Measurements from ENCODE around the gene IGFBP6. TPM values are rescaled to one million over a fixed set of nuclear protein-coding genes. Genes with fewer than 3 reads are reported as not detected.

The IGFBP6 gene
- polyA plus RNA-seq, 1 donor from 2014 or later = not detected

DNA sequence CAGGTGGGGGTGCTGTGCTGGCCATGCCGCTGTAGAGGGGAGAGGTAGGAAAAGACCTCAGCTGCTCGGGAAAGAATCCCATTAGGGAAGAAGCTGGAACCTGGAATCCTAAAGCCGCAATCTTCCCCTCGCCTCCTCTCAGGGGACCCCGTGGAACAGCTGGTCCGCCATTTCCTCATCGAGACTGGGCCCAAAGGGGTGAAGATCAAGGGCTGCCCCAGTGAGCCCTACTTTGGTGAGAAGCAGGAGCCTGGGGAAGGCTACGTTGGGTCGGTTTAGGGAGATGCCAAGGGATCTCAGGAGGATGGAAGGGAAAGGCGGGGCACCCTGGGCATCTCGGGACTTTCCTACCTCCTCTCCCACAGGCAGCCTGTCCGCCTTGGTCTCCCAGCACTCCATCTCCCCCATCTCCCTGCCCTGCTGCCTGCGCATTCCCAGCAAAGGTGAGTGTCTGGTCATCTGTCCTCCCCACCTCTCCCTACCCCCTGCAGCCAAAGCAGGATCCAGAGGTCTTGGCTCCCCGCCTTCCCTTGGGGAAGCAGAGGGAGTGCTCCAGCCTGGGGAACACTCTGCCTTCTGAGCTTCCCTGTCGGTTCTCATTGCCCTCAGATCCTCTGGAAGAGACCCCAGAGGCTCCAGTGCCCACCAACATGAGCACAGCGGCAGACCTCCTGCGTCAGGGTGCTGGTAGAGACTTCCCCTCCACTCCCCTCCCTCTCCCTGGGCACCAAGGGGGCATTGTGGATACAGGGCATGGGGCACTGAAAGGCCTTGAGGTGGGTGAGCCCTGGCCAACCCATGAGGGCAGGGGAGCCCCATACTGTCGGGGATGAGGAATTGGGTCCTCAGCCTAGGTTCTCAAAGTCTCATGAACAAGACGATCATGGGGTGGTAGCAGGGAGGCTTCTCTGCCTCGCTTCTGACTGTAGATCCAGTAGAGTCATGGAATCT lies 35.2 kb upstream of the IGFBP6 start:
- Histone ChIP-seq H3K4me3 (ENCODE audit: low read length) (no peak overlapping the region), H3K4me2 (ENCODE audit: low read length) (no peak overlapping the region), H3K9me2 (ENCODE audit: insufficient read depth, low read length) (no peaks in the 10 kb centered on the region), H3K27me3 (ENCODE audit: insufficient read depth, low read depth, low read length) (no peaks in the 10 kb centered on the region), H3K9ac (ENCODE audit: low read length) (no peak overlapping the region), H3K36me3 (ENCODE audit: insufficient read depth, low read length) (peaks cover 4% of the 10 kb centered on the region), H3F3A (ENCODE audit: insufficient read depth, low read length, poor library complexity, severe bottlenecking) (no peaks in the 10 kb centered on the region), H4K20me1 (ENCODE audit: insufficient read depth) (no peaks in the 10 kb centered on the region), H2AFZ (ENCODE audit: low read depth, low read length) (no peak overlapping the region), H3K79me2 (replicated peaks; ENCODE audit: insufficient read depth, low read length) (no peaks in the 10 kb centered on the region), H3K27ac (ENCODE audit: low read length) (no peak overlapping the region), H3K9me3 (ENCODE audit: low read length) (no peaks in the 10 kb centered on the region)
- TF ChIP-seq EZH2 (IDR thresholded peaks at IDR 0.05; ENCODE audit: borderline replicate concordance, insufficient read depth, low read length, poor library complexity, severe bottlenecking) (no peak), TAF1 (IDR thresholded peaks at IDR 0.05; ENCODE audit: low read depth) (no peak), RAD21 (conservative IDR thresholded peaks at IDR 0.05) (no peak), SMC3 (conservative IDR thresholded peaks at IDR 0.05; ENCODE audit: poor library complexity) (no peak), MXI1 (conservative IDR thresholded peaks at IDR 0.05; ENCODE audit: poor library complexity, severe bottlenecking) (no peak), EP300 (conservative IDR thresholded peaks at IDR 0.05; ENCODE audit: poor library complexity, severe bottlenecking) (no peak), POLR2AphosphoS5 (IDR thresholded peaks at IDR 0.05) (no peak)
- TF ChIP-seq, protein P1, sequence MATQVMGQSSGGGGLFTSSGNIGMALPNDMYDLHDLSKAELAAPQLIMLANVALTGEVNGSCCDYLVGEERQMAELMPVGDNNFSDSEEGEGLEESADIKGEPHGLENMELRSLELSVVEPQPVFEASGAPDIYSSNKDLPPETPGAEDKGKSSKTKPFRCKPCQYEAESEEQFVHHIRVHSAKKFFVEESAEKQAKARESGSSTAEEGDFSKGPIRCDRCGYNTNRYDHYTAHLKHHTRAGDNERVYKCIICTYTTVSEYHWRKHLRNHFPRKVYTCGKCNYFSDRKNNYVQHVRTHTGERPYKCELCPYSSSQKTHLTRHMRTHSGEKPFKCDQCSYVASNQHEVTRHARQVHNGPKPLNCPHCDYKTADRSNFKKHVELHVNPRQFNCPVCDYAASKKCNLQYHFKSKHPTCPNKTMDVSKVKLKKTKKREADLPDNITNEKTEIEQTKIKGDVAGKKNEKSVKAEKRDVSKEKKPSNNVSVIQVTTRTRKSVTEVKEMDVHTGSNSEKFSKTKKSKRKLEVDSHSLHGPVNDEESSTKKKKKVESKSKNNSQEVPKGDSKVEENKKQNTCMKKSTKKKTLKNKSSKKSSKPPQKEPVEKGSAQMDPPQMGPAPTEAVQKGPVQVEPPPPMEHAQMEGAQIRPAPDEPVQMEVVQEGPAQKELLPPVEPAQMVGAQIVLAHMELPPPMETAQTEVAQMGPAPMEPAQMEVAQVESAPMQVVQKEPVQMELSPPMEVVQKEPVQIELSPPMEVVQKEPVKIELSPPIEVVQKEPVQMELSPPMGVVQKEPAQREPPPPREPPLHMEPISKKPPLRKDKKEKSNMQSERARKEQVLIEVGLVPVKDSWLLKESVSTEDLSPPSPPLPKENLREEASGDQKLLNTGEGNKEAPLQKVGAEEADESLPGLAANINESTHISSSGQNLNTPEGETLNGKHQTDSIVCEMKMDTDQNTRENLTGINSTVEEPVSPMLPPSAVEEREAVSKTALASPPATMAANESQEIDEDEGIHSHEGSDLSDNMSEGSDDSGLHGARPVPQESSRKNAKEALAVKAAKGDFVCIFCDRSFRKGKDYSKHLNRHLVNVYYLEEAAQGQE (IDR thresholded peaks at IDR 0.05; ENCODE audit: borderline replicate concordance) = no peak
- TF ChIP-seq, protein P2, sequence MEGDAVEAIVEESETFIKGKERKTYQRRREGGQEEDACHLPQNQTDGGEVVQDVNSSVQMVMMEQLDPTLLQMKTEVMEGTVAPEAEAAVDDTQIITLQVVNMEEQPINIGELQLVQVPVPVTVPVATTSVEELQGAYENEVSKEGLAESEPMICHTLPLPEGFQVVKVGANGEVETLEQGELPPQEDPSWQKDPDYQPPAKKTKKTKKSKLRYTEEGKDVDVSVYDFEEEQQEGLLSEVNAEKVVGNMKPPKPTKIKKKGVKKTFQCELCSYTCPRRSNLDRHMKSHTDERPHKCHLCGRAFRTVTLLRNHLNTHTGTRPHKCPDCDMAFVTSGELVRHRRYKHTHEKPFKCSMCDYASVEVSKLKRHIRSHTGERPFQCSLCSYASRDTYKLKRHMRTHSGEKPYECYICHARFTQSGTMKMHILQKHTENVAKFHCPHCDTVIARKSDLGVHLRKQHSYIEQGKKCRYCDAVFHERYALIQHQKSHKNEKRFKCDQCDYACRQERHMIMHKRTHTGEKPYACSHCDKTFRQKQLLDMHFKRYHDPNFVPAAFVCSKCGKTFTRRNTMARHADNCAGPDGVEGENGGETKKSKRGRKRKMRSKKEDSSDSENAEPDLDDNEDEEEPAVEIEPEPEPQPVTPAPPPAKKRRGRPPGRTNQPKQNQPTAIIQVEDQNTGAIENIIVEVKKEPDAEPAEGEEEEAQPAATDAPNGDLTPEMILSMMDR (IDR thresholded peaks at IDR 0.05; ENCODE audit: poor library complexity, severe bottlenecking) = no peak

DNA sequence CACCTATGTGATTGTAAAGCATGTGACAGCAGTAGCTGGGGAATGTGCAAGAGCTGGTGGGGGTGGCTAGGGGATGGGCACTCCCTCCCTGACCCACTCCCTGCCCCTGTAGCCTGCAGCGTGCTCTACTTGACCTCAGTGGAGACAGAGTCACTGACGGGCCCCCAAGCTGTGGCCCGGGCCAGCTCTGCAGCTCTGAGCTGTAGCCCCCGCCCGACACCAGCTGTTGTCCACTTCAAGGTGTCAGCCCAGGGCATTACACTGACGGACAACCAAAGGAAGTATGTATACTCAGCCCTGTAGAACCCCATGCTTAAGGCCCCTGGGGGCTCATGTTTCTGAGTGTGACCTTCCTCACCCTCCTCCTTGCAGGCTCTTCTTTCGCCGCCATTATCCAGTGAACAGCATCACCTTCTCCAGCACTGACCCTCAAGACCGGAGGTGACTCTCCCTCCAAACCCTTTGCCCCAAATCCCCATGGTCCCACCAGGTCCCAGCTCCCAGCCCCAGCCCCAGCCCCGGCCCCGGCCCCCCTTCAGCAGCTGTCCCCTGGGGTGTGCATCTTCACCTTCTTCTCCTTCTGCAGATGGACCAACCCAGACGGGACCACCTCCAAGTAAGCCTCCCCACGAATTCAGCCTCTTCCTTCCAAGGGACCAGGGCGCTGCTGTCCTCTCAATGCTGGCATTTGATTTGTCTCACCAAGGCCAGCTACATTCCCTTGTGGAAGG lies 34.3 kb upstream of the IGFBP6 start:
- Histone ChIP-seq H3K36me3 (ENCODE audit: insufficient read depth, low read length) (peaks cover 4% of the 10 kb centered on the region), H2AFZ (ENCODE audit: low read depth, low read length) (no peak overlapping the region), H3K9me3 (ENCODE audit: low read length) (no peaks in the 10 kb centered on the region), H3K79me2 (replicated peaks; ENCODE audit: insufficient read depth, low read length) (no peaks in the 10 kb centered on the region), H3K4me2 (ENCODE audit: low read length) (no peak overlapping the region), H3K27me3 (ENCODE audit: insufficient read depth, low read depth, low read length) (no peaks in the 10 kb centered on the region), H4K20me1 (ENCODE audit: insufficient read depth) (no peaks in the 10 kb centered on the region), H3K9ac (ENCODE audit: low read length) (no peak overlapping the region), H3K4me3 (ENCODE audit: low read length) (no peak overlapping the region), H3K9me2 (ENCODE audit: insufficient read depth, low read length) (no peaks in the 10 kb centered on the region), H3K27ac (ENCODE audit: low read length) (no peak overlapping the region), H3F3A (ENCODE audit: insufficient read depth, low read length, poor library complexity, severe bottlenecking) (no peaks in the 10 kb centered on the region)
- TF ChIP-seq, protein P2 (IDR thresholded peaks at IDR 0.05; ENCODE audit: poor library complexity, severe bottlenecking) = no peak
- TF ChIP-seq MXI1 (conservative IDR thresholded peaks at IDR 0.05; ENCODE audit: poor library complexity, severe bottlenecking) = no peak
- no peak for TF ChIP-seq EZH2 (IDR thresholded peaks at IDR 0.05; ENCODE audit: borderline replicate concordance, insufficient read depth, low read length, poor library complexity, severe bottlenecking)
- TF ChIP-seq SMC3 (conservative IDR thresholded peaks at IDR 0.05; ENCODE audit: poor library complexity) = no peak
- TF ChIP-seq TAF1 (IDR thresholded peaks at IDR 0.05; ENCODE audit: low read depth) = no peak
- TF ChIP-seq EP300 (conservative IDR thresholded peaks at IDR 0.05; ENCODE audit: poor library complexity, severe bottlenecking) = no peak
- TF ChIP-seq RAD21 (conservative IDR thresholded peaks at IDR 0.05) = no peak
- TF ChIP-seq, protein P1 (IDR thresholded peaks at IDR 0.05; ENCODE audit: borderline replicate concordance) = no peak
- no peak for TF ChIP-seq POLR2AphosphoS5 (IDR thresholded peaks at IDR 0.05)

Measured in neural cell (in vitro differentiated cells).